Left lobe of liver (tissue), 2 donors: ENCODE measurements around the gene GARIN5A. TPM values are rescaled to one million over a fixed set of nuclear protein-coding genes. Genes with fewer than 3 reads are reported as not detected.

Source experiments
- ATAC-seq: fragments of 200-7000 bp; cut with Tn5 transposase; one replicate; pipeline ENCODE4 v1.9.1; 2020; ENCODE audit warnings: mild to moderate bottlenecking, moderate library complexity
- DNase-seq: peaks from one replicate; pipeline ENCODE4 v3.0.0-alpha.2; 2020; ENCODE audit warnings: low spot score
- total RNA-seq: library from RNA; stranded (reverse); gene quantifications from one replicate; pipeline ENCODE4 v1.2.1, GENCODE V29; 2021
- donor health status: DM: no; HTN: no; CAD: no; lungs with moderate emphysema.
- donor health status: DM: no; HTN: yes; CAD: no.

The GARIN5A gene
- total RNA-seq, 1 donor from 2014 or later = 1.8 TPM

DNA sequence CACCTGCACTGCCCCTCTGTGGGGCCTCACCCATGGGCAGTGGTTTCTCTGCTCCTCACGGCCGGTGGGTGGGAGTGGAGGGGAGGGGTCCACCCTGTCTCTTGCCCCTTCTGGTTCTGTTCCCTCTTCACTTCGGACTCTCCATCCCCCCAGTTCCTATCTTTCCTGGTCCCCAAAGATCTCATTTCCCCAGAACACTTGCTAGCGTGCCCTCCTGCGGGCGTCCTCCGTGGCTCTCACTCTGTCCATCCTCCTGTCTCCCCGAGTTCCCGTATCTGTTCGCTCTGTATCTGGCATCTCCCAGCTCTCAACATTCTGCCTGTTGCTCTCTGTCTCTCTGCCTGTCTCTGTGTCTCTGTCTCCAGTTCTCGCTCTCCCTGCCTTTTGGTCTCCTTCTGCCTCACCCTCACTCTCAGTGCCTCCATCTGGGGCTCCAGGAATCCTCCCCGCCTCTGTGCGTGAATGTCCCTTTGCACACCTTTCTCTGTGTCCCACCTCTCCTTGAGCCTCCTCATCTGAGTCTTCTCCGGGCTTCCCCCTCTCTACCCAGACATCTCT, 57.5 kb downstream of the GARIN5A start:
- no peak for ATAC-seq
- DNase-seq = no peak

- no peak for ATAC-seq
- no peak for DNase-seq
Measured at GRCh38 chr19:50418176-50419021, 58.2 kb downstream of the GARIN5A start, which contains the start of gene SPIB. Gene SPIB (plus strand): TSS chr19:50418938. CDS start chr19:50418963, 25 bp downstream.

GRCh38 chr19:50417111-50418081, 59.3 kb downstream of the GARIN5A start:
- no peak for DNase-seq
- ATAC-seq = no peak

Other genes with a start within 250 kb of the GARIN5A start
- 4.0 TPM for gene KCNC3, start 147.5 kb downstream of the GARIN5A start, total RNA-seq
- gene NAPSA, start 111.2 kb downstream of the GARIN5A start, total RNA-seq = 3.3 TPM
- 32.2 TPM for gene NR1H2, start 100.4 kb downstream of the GARIN5A start, total RNA-seq
- 8.2 TPM for gene POLD1, start 92.5 kb downstream of the GARIN5A start, total RNA-seq
- gene SPIB, start 57.9 kb downstream of the GARIN5A start, total RNA-seq = not detected
- gene MYBPC2, start 44.0 kb downstream of the GARIN5A start, total RNA-seq = not detected
- gene EMC10, start 341 bp downstream of the GARIN5A start, total RNA-seq = 55.2 TPM
- 22.8 TPM for gene JOSD2, start 34.3 kb upstream of the GARIN5A start, total RNA-seq
- gene ASPDH, start 37.1 kb upstream of the GARIN5A start, total RNA-seq = 61.1 TPM
- gene LRRC4B, start 91.6 kb upstream of the GARIN5A start, total RNA-seq = 0.53 TPM
- gene SYT3, start 163.0 kb upstream of the GARIN5A start, total RNA-seq = not detected
- gene C19orf81, start 172.6 kb upstream of the GARIN5A start, total RNA-seq = not detected
- 0.23 TPM for gene SHANK1, start 243.0 kb upstream of the GARIN5A start, total RNA-seq
- 2.8 TPM for gene CLEC11A, start 246.5 kb upstream of the GARIN5A start, total RNA-seq